ENCODE results near the gene FAM174B.
A peak's percentile ranks its signal among the peaks of the same experiment; 100 is the strongest.

FAM174B gene

DNA sequence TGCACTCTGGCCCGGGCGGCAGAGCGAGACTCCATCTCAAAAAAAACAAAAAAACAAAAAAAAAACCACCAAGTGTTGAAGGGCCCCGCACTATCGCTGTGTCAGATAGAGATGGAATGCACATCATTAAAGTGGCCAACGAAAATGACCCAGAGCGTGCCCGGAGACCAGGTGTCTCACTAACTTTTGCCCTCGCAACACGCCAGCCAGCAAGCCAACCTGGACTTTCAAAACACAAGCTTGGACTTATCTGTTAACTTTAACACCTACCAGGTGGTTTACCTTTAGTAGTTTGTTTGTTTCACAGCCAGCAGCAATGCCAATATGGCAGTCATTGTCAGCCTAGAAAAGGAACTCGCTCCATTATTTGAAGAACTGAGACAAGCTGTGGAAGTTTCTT is 28.6 kb downstream of the FAM174B start:
- no peak for DNase-seq (ENCODE audit: low spot score)
- TF ChIP-seq, protein P1, sequence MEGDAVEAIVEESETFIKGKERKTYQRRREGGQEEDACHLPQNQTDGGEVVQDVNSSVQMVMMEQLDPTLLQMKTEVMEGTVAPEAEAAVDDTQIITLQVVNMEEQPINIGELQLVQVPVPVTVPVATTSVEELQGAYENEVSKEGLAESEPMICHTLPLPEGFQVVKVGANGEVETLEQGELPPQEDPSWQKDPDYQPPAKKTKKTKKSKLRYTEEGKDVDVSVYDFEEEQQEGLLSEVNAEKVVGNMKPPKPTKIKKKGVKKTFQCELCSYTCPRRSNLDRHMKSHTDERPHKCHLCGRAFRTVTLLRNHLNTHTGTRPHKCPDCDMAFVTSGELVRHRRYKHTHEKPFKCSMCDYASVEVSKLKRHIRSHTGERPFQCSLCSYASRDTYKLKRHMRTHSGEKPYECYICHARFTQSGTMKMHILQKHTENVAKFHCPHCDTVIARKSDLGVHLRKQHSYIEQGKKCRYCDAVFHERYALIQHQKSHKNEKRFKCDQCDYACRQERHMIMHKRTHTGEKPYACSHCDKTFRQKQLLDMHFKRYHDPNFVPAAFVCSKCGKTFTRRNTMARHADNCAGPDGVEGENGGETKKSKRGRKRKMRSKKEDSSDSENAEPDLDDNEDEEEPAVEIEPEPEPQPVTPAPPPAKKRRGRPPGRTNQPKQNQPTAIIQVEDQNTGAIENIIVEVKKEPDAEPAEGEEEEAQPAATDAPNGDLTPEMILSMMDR (IDR thresholded peaks at IDR 0.05; ENCODE audit: extremely low read depth, missing control alignments) = no peak

DNA sequence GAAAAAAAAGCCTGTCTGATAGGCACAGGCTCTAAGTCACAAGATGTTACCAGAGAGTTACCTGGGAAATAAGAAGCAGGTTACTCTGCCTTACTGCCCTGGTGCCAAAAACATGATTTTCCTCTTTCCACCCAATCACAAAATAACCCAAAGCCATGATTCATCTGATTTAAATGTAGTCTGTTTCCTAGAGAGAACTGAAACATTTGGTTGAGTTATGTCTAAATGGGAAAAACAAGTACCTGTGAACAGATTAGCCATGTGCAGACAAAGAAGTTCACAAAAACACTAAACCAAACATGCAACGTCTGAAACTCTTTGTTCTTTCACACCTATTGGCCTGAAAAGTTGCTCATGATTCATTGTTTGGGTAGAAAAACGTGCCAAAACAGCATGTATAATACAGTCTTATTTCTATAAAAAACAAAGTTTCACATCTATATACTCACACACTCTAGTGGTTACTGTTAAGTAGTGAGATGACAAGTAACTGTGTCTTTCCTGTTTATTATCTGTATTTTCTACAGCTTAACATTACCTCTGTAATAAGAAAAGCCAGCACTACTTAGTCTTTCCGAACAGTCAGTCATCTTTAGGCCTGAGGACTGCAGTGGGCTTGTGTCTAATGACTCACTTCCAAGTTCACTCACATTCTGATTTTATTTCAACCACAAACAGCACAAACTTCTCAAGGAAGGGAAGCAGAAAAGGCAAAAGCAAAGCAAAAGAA is 30.2 kb downstream of the FAM174B start:
- TF ChIP-seq, protein P1 (IDR thresholded peaks at IDR 0.05; ENCODE audit: extremely low read depth, missing control alignments) = no peak
- DNase-seq (ENCODE audit: low spot score) = peak; percentile 51

DNA sequence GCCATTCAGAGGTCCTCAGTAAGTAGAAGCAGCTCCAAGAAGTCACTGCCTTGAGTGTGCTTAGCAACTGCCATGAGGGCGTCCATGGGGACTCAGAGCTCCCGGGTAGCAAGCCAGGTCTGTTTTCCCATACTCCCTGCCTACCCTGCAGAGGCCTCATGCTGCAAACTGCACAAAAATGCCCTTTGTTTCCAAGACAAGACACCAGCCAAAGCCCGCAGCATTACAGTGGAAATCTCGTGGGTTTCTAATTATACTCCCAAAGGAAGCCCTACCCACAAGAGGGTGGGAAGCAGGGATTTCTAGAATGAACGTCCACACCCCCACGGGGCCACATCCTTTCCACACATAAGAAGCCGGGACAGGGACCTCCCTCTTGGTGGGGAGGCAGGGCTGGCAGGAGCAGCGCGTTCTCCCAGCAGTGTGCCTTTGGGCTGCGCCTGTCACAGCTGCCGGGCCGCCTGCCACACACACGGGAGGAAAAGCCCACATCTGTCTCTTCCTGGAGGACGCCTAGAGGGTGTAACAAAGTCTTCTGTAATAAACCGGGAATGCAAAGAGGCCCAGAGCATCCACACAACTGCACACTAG is 31.1 kb downstream of the FAM174B start:
- no peak for DNase-seq (ENCODE audit: low spot score)
- TF ChIP-seq, protein P1 (IDR thresholded peaks at IDR 0.05; ENCODE audit: extremely low read depth, missing control alignments) = no peak

DNA sequence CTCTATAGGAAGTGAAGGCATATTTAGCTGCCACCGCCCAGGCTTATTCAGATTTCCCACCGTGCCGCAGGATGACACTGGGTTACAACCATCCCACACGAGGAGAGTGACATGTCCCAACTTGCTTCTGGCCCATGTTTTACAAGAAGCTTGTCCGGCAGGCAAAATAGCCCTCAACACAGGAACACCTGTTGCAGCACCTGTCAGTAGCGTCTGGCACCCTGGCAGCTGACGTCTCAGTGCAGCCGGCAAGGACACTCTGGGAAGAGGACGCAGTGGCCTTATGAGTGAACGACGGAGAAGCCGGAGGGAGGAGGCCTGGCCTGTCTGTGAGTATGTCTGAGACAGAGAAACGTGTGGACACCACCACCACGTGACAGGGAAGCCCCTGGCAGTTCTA is 32.1 kb downstream of the FAM174B start:
- TF ChIP-seq, protein P1 (IDR thresholded peaks at IDR 0.05; ENCODE audit: extremely low read depth, missing control alignments) = no peak
- no peak for DNase-seq (ENCODE audit: low spot score)

DNA sequence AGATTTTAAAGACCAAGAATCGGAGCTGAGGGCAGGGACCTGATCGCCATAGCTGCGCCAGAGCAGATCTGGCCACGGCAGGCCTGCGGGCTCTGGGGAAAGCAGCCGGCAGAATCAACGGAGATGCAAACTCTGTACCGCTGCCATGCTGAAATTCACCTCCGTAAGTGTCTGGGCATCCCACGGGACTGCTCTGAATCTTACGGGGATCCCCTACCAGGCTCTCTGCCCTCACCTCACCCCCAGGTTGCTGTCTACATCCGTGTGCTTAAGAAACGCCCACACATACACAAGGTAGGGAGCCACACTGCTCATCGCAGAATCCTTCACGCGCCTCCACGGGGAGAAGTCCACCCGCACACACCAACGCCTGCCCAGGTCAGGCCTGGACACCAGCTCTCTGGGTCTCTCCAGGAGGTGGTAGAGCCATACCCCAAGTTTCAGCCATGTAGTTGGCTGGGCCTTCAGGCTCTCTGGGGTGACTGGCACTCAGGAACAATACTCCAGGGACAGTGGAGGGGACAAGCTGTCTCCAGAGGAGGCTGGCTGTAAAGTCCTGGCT is 33.5 kb downstream of the FAM174B start:
- TF ChIP-seq, protein P1 (IDR thresholded peaks at IDR 0.05; ENCODE audit: extremely low read depth, missing control alignments) = no peak
- no peak for DNase-seq (ENCODE audit: low spot score)

DNA sequence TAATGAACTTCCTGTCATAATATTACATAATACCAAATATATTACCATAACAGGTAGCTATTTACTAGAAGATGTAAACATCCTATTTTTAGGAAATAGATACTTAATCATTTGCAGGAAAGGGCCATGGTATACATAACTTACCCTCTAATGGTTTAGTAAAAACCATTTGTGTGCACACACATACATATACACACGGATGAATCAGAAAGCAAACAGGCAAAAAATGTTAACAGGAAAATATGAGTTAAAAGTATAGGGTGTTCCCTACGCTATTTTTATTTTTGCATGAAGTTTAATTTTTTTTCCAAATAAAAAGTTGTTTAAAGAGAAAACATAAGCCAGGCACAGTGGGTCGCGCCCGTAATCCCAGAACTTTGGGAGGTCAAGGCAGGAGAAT is 34.6 kb downstream of the FAM174B start:
- TF ChIP-seq, protein P1 (IDR thresholded peaks at IDR 0.05; ENCODE audit: extremely low read depth, missing control alignments) = no peak
- no peak for DNase-seq (ENCODE audit: low spot score)

Data from GM20000 (cell line).